Smooth muscle cell (in vitro differentiated cells): ENCODE data around the gene TXLNB. TPM values are rescaled to one million over a fixed set of nuclear protein-coding genes. Genes with fewer than 3 reads are reported as not detected.

Source experiments
- DNase-seq: peaks from one replicate; lab custom pipeline; 2025; ENCODE audit not compliant: unreplicated experiment; lab: John Stamatoyannopoulos, UW
- H2AFZ ChIP-seq: fragments of 200-600 bp; sonication (generic); 2 replicates; pipeline ENCODE4 v1.6.0; 2016; ENCODE audit warnings: antibody characterized with exemption, low read depth, mild to moderate bottlenecking
- H3F3A ChIP-seq: fragments of 200-600 bp; sonication (generic); 2 replicates; pipeline ENCODE4 v1.6.0; 2017; ENCODE audit warnings: antibody characterized with exemption, low read depth
- H3K27ac ChIP-seq: fragments of 200-600 bp; sonication (generic); 2 replicates; pipeline ENCODE4 v1.5.1; 2016; ENCODE audit warnings: low read depth, mild to moderate bottlenecking
- H3K27me3 ChIP-seq: fragments of 200-600 bp; sonication (generic); 2 replicates; pipeline ENCODE4 v1.6.1; 2016; ENCODE audit warnings: low read depth, mild to moderate bottlenecking
- H3K36me3 ChIP-seq: fragments of 200-600 bp; sonication (generic); 2 replicates; pipeline ENCODE4 v1.5.1; 2016; ENCODE audit warnings: low read depth
- H3K4me1 ChIP-seq: fragments of 200-600 bp; sonication (generic); 2 replicates; pipeline ENCODE4 v1.5.1; 2016; ENCODE audit warnings: low read depth
- H3K4me2 ChIP-seq: fragments of 200-600 bp; sonication (generic); 2 replicates; pipeline ENCODE4 v1.6.0; 2016; ENCODE audit warnings: mild to moderate bottlenecking
- H3K4me3 ChIP-seq: fragments of 200-600 bp; sonication (generic); 2 replicates; pipeline ENCODE4 v1.5.1; 2016; ENCODE audit warnings: mild to moderate bottlenecking
- H3K79me2 ChIP-seq: fragments of 200-600 bp; sonication (generic); 2 replicates; pipeline ENCODE4 v1.6.0; 2016; ENCODE audit warnings: low read depth, mild to moderate bottlenecking
- H3K9ac ChIP-seq: fragments of 200-600 bp; sonication (generic); 2 replicates; pipeline ENCODE4 v1.6.0; 2016; ENCODE audit warnings: low read depth
- H3K9me3 ChIP-seq: fragments of 200-600 bp; sonication (generic); replicated peaks from 2 replicates; pipeline ENCODE4 v1.5.1; 2016; ENCODE audit warnings: low read depth
- H4K20me1 ChIP-seq: fragments of 200-600 bp; sonication (generic); 2 replicates; pipeline ENCODE4 v1.6.0; 2016; ENCODE audit warnings: low read depth
- CTCF ChIP-seq: fragments of 200-600 bp; sonication (generic); IDR thresholded peaks from 2 replicates; pipeline ENCODE4 v1.5.1; 2017; ENCODE audit warnings: borderline replicate concordance, mild to moderate bottlenecking, antibody characterized with exemption; ENCODE audit not compliant: insufficient read depth, poor library complexity, severe bottlenecking
- WGBS: methylation state at CpG from one replicate; pipeline ENCODE4 v1.1.7; 2016; ENCODE audit warnings: low lambda C conversion rate; 5-methylcytosine and 5-hydroxymethylcytosine counted together
- polyA plus RNA-seq: library from polyadenylated mRNA; unstranded; fragments of >200 nt; fragmentation: Nextera tagmentation; extraction: Ambion mirVana; gene quantifications from 2 replicates; pipeline ENCODE4 v1.2.1, GENCODE V29; 2016
- total RNA-seq: library from RNA; depleted of rRNA; stranded (reverse); fragments of >200 nt; gene quantifications from 2 replicates; pipeline ENCODE4 v1.2.3, GENCODE V29; 2014

The TXLNB gene
- total RNA-seq (not detected in 2 replicates), polyA plus RNA-seq (not detected in 2 replicates)

DNA sequence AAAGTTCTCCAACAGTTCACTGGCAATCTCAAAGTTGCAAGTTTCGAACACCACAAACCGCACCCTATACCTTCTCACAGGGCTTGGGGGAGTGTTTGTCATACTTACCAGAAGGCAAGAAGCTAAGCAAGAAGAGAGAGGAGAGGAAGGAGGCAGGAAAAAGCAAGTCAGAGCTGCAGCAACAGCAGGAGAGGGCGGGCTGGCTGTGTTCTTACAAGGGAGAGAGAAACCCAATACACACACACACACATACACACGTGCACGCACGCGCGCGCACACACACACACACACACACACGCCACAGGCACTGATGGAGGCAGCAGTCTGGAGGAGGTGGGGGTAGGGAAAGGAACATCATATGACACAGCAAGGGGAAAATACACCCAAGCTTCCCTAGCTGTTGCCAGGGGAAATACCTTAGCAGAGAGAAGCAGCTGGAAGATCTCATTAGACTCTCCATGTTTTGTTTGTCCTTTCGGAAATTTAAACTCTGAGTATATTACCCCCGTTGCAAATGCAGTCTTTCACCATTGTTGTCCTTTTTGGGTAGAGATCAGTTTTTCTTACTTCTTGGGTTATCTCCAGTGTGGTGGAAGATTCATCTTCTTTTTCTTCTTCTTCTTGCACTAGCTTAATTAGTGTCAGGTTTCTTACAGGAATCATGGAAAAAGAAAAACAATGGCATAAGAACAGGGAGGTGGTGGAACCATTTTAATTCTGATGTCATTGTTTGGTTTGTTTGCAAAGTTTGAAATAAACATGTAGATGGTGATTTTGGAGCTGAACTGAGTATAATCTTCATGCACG is at the start of gene TXLNB:
Gene TXLNB (minus strand): TSS at position 186 of the 807 bp plus-strand sequence. CDS start 3,099 bp downstream, outside the sequence.
- Histone ChIP-seq H2AFZ (no peak within 1 kb of the TSS), H3K36me3 (no peaks in the 10 kb centered on the region), H3K4me1 (peaks cover 7% of the 10 kb centered on the region), H3K79me2 (no peaks in the 10 kb centered on the region), H3K9ac (no peak within 1 kb of the TSS), H3F3A (no peaks in the 10 kb centered on the region), H3K9me3 (no peaks in the 10 kb centered on the region), H4K20me1 (no peaks in the 10 kb centered on the region), H3K27me3 (no peaks in the 10 kb centered on the region), H3K4me2 (no peak within 1 kb of the TSS), H3K27ac (no peak within 1 kb of the TSS), H3K4me3 (no peak within 1 kb of the TSS)
- DNase-seq: no peak
- WGBS: 87% methylated on average over 13 of the region's 13 CpGs
- TF ChIP-seq CTCF: no peak

DNA sequence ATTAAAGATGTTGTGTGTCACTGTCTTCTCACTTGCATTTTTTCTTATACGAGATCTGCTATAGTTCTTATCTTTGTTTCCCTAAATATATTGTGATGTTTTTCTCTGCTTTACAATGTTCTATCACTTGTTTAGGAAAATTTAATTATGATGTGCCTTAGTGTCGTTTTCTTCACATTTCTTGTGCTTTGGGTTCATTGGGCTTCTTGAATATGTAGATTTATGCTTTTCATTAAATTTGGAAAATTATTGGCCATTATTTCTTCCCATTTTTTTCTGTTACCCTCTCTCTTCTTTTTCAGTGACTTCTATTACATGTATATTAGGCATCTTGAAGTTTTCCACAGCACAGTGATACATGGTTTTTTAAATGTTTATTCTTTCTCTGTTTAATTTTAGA is 49.3 kb upstream of the TXLNB start:
- H3K4me1 ChIP-seq: no peaks in the 10 kb centered on the region
- WGBS: 88% methylated on average over 2 of the region's 2 CpGs
- no peak overlapping the region for H3K4me3 ChIP-seq
- H3K36me3 ChIP-seq: no peaks in the 10 kb centered on the region
- no peaks in the 10 kb centered on the region for H3K27me3 ChIP-seq
- no peak for TF ChIP-seq CTCF
- H3K9me3 ChIP-seq: no peaks in the 10 kb centered on the region
- no peak overlapping the region for H3K27ac ChIP-seq
- no peaks in the 10 kb centered on the region for H3K79me2 ChIP-seq
- H3K9ac ChIP-seq: no peak overlapping the region
- no peaks in the 10 kb centered on the region for H4K20me1 ChIP-seq
- no peak overlapping the region for H2AFZ ChIP-seq
- DNase-seq: no peak
- H3K4me2 ChIP-seq: no peak overlapping the region
- no peaks in the 10 kb centered on the region for H3F3A ChIP-seq

DNA sequence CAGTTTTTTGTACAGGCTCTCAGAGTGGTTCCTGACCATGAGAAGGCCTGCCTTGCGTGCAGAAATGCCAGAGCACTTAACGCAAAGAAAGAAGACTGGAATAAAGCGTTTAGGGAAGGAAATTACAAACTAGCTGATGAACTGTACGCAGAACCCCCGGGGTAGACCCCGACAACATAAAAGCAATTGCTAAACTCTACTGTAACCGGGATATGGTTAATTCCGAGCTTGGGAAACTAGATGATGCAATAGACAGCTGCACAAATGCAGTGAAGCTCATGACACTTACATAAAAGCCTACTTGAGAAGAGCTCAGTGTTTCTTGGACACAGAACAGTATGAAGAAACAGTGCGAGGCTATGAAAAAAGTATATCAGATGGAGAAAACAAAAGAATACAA is 47.0 kb upstream of the TXLNB start:
- Histone ChIP-seq H4K20me1 (no peaks in the 10 kb centered on the region), H3K4me1 (no peaks in the 10 kb centered on the region), H3F3A (no peaks in the 10 kb centered on the region), H3K27ac (no peak overlapping the region), H3K4me3 (no peak overlapping the region), H3K9ac (no peak overlapping the region), H3K9me3 (no peaks in the 10 kb centered on the region), H3K36me3 (no peaks in the 10 kb centered on the region), H3K4me2 (no peak overlapping the region), H2AFZ (peak overlapping the region; percentile 65), H3K27me3 (no peaks in the 10 kb centered on the region), H3K79me2 (no peaks in the 10 kb centered on the region)
- DNase-seq: no peak
- no peak for TF ChIP-seq CTCF
- WGBS: 82% methylated on average over 9 of the region's 9 CpGs

GRCh38 chr6:139337830-139338229 is 46.0 kb upstream of the TXLNB start:
- no peaks in the 10 kb centered on the region for H4K20me1 ChIP-seq
- no peaks in the 10 kb centered on the region for H3K27me3 ChIP-seq
- H2AFZ ChIP-seq: no peak overlapping the region
- H3K9ac ChIP-seq: no peak overlapping the region
- H3K9me3 ChIP-seq: no peaks in the 10 kb centered on the region
- no peak overlapping the region for H3K4me3 ChIP-seq
- WGBS: 87% methylated on average over 5 of the region's 5 CpGs
- no peaks in the 10 kb centered on the region for H3K79me2 ChIP-seq
- H3K36me3 ChIP-seq: no peaks in the 10 kb centered on the region
- no peaks in the 10 kb centered on the region for H3K4me1 ChIP-seq
- TF ChIP-seq CTCF: no peak
- H3K4me2 ChIP-seq: no peak overlapping the region
- no peak overlapping the region for H3K27ac ChIP-seq
- H3F3A ChIP-seq: no peaks in the 10 kb centered on the region
- DNase-seq: no peak
